Pancreas (tissue), 10 donors: ENCODE data around the gene GOLGA7B. TPM values are rescaled to one million over a fixed set of nuclear protein-coding genes. Genes with fewer than 3 reads are reported as not detected.

Source experiments
- ATAC-seq, 4 donors: fragments of 200-7000 bp; cut with Tn5 transposase; one replicate each; pipeline versions ENCODE4 v1.8.0 to v1.9.1; 2020; ENCODE audit warnings: mild to moderate bottlenecking in 4 of 4, moderate library complexity in 4 of 4
- DNase-seq, 6 donors: peaks; one replicate each; pipeline ENCODE4 v3.0.0-alpha.2; 2020
- FAIRE-seq: peaks from 2 replicates; lab custom pipeline; 2012; peaks lifted over from hg19 to GRCh38; lab: Jason Lieb, UNC
- H3K27ac ChIP-seq, 4 donors: fragments of 200-600 bp; sonication (generic); 1 replicate in 3 of 4; 2 replicates in 1 of 4; pipeline versions ENCODE4 v1.5.0 to v1.8.0; 2020
- H3K27me3 ChIP-seq, 4 donors: fragments of 200-600 bp; one replicate each; pipeline ENCODE4 v1.8.0; 2021
- H3K36me3 ChIP-seq, 3 donors: fragments of 200-600 bp; sonication (generic) in 1 of 3; one replicate each; pipeline versions ENCODE4 v1.5.0 to v1.8.0; 2020 to 2021
- H3K4me1 ChIP-seq, 3 donors: fragments of 200-600 bp; one replicate each; pipeline ENCODE4 v1.8.0; 2021
- H3K4me3 ChIP-seq, 4 donors: fragments of 200-600 bp; sonication (generic) in 2 of 4; one replicate each; pipeline versions ENCODE4 v1.5.0 to v1.8.0; 2020 to 2021
- H3K9me3 ChIP-seq, 4 donors: fragments of 200-600 bp; one replicate each; pipeline ENCODE4 v1.8.0; 2021
- CTCF ChIP-seq, 4 donors: fragments of 200-600 bp; sonication (generic) in 3 of 4; IDR thresholded peaks; one replicate each; pipeline versions ENCODE4 v1.5.0 to v1.8.0; 2021; ENCODE audit warnings: antibody characterized with exemption in 4 of 4
- WGBS, 2 donors: extraction: QIAGEN DNeasy Blood & Tissue Kit; methylation state at CpG; one replicate each; pipeline ENCODE4 v1.1.7; 2013; 5-methylcytosine and 5-hydroxymethylcytosine counted together
- intact Hi-C, 3 donors: fragments of 100-400 bp; cut with DNase I; formaldehyde crosslinking; loops; one replicate each; pipeline versions ENCODE4 v1.11.1 to v1.14.2; 2022
- polyA plus RNA-seq, 2 donors: library from polyadenylated mRNA; stranded (reverse); fragments of 200-250 nt; gene quantifications; one replicate each; pipeline ENCODE4 v1.2.3, GENCODE V29; 2013
- total RNA-seq, 6 donors: library from RNA; stranded (reverse); fragmentation: NEBNext Ultra II Directional in 4 of 6; extraction: Animal tissue kit (Norgen Biotek cat#: 25700) in 4 of 6; gene quantifications; one replicate each; pipeline versions ENCODE4 v1.2.1 to v1.2.4, GENCODE V29; 2021 to 2023
- donor health status: healthy with polysubstance abuse.
- donor health status: DM: no; HTN: no; CAD: no; lungs with moderate emphysema.
- donor health status: DM: no; HTN: no; CAD: no.
- donor health status: control.
- donor health status: control.
- donor health status: Bipolar disorder and iron deficiency.
- donor health status: DM: yes; HTN: yes; CAD: no.
- donor health status: DM: no; HTN: no; CAD: no.
- donor health status: DM: no; HTN: no; CAD: no.
- donor health status: DM: yes; HTN: yes; CAD: no.

Gene GOLGA7B
- total and polyA plus RNA-seq, 8 donors: 2.0 to 38.7 (median 4.8) TPM

GRCh38 chr10:97814996-97815395, 34.6 kb upstream of the GOLGA7B start:
- H3K4me1 ChIP-seq: no peaks in the 10 kb centered on the region
- H3K4me3 ChIP-seq: no peak overlapping the region
- H3K36me3 ChIP-seq: no peaks in the 10 kb centered on the region
- WGBS, 2 donors: 91 to 95% methylated on average over 5 of the region's 5 CpGs
- no peak for FAIRE-seq
- no peak for TF ChIP-seq CTCF (IDR thresholded peaks at IDR 0.05)
- H3K27ac ChIP-seq: no peak overlapping the region
- ATAC-seq: no peak
- H3K27me3 ChIP-seq: no peaks in the 10 kb centered on the region
- DNase-seq: no peak
- intact Hi-C loops: no loop called here
- no peaks in the 10 kb centered on the region for H3K9me3 ChIP-seq

- ATAC-seq (no peak), FAIRE-seq (no peak), DNase-seq (no peak)
- Histone ChIP-seq H3K9me3 (no peaks in the 10 kb centered on the region), H3K4me1 (no peaks in the 10 kb centered on the region), H3K4me3 (no peak overlapping the region), H3K27ac (no peak overlapping the region), H3K36me3 (no peaks in the 10 kb centered on the region), H3K27me3 (no peaks in the 10 kb centered on the region)
- TF ChIP-seq CTCF (IDR thresholded peaks at IDR 0.05): no peak
- intact Hi-C loops: no loop called here
- WGBS, 2 donors: 85 to 92% methylated on average over 4 of the region's 4 CpGs
These were observed 33.0 kb upstream of the GOLGA7B start for GRCh38 chr10:97816609-97817008.

GRCh38 chr10:97818572-97818971, 31.1 kb upstream of the GOLGA7B start:
- H3K9me3 ChIP-seq: no peaks in the 10 kb centered on the region
- H3K4me1 ChIP-seq: no peaks in the 10 kb centered on the region
- H3K4me3 ChIP-seq: no peak overlapping the region
- no peak for TF ChIP-seq CTCF (IDR thresholded peaks at IDR 0.05)
- DNase-seq: no peak
- H3K27me3 ChIP-seq: no peaks in the 10 kb centered on the region
- H3K27ac ChIP-seq: no peak overlapping the region
- no peak for FAIRE-seq
- ATAC-seq: no peak
- intact Hi-C loops: no loop called here
- H3K36me3 ChIP-seq: no peaks in the 10 kb centered on the region

- no peak for TF ChIP-seq CTCF (IDR thresholded peaks at IDR 0.05)
- Histone ChIP-seq H3K9me3 (no peaks in the 10 kb centered on the region), H3K36me3 (no peaks in the 10 kb centered on the region), H3K27ac (no peak overlapping the region), H3K4me1 (no peaks in the 10 kb centered on the region), H3K27me3 (no peaks in the 10 kb centered on the region), H3K4me3 (no peak overlapping the region)
- FAIRE-seq (no peak), DNase-seq (no peak), ATAC-seq (no peak)
- 90 to 92% methylated on average over 8 of the region's 8 CpGs for WGBS, 2 donors
- intact Hi-C loops: no loop called here
These were observed 29.4 kb upstream of the GOLGA7B start for GRCh38 chr10:97820096-97820704.

GRCh38 chr10:97821308-97822038, 28.2 kb upstream of the GOLGA7B start:
- FAIRE-seq (no peak), ATAC-seq (peak in 1 of 4 donors; percentile 29), DNase-seq (no peak)
- intact Hi-C loops: no loop called here
- H3K4me3 ChIP-seq: no peak overlapping the region
- TF ChIP-seq CTCF (IDR thresholded peaks at IDR 0.05): no peak
- no peaks in the 10 kb centered on the region for H3K36me3 ChIP-seq
- 83 to 89% methylated on average over 9 of the region's 9 CpGs for WGBS, 2 donors
- no peaks in the 10 kb centered on the region for H3K27me3 ChIP-seq
- no peaks in the 10 kb centered on the region for H3K9me3 ChIP-seq
- peak overlapping the region in 1 of 4 donors; percentile 17 for H3K27ac ChIP-seq
- no peaks in the 10 kb centered on the region for H3K4me1 ChIP-seq
